Glomerular endothelial cell (primary cell): ENCODE measurements around the gene CHRNA10. TPM values are rescaled to one million over a fixed set of nuclear protein-coding genes. Genes with fewer than 3 reads are reported as not detected.

Experiments used
- DNase-seq: peaks from one replicate; pipeline ENCODE4 v3.0.0-alpha.2; 2011; ENCODE audit warnings: low read depth, low spot score; ENCODE audit errors: extremely low read depth
- total RNA-seq: library from RNA; depleted of rRNA; stranded (reverse); fragments of >200 nt; gene quantifications from 2 replicates; pipeline ENCODE4 v1.2.3, GENCODE V29; 2015

Gene CHRNA10
- 0.92 and 1.5 TPM in 2 replicates for total RNA-seq

DNA sequence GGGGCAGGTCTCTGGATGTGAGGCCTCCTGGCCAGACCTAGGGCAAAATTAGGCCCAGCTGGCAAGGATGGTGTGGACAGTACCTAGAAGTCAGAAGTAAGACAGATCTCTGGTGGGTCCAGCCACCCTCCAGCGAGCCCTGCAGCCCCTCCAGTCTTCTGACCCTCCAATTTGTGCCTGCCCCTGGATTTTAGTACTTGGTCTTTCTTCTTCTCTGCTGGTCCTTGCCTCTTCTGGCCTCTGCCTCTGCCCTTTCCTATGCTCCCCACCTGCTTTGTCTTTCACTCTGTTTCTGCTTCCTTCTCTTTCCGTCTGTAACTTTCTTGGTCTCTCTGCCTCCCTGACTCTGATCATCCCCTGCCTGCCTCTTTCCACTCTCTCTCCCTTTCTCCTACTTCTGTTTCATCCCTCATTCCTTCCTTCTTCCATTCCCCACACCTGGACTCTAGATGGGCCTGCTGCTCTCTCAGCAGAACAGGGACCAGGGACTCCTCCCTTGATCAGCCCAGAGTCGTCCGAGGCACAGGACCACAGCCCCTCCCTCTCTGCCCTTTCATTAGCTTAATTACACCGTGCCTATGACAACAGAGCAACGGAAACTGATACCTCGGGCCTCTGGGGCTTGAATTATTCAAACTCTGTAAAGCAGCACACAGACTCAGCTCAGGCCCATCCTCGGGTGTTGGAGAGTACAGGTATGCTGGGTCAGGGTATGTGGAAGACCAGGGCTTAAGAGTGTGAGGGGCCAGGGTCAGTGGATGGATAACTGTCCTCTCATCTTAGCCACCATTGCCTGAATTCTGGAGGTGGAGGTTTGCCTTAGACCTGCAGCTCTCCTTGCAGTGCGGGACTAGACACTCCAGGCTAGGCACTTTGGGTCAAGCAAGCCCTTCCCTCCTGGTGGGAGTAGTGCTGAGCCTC is at the start of gene CHRNA10:
TSS of gene CHRNA10 (minus strand) at position 51 of the 921 bp plus-strand sequence. CDS start 72 bp downstream, outside the sequence.
- DNase-seq = no peak

DNA sequence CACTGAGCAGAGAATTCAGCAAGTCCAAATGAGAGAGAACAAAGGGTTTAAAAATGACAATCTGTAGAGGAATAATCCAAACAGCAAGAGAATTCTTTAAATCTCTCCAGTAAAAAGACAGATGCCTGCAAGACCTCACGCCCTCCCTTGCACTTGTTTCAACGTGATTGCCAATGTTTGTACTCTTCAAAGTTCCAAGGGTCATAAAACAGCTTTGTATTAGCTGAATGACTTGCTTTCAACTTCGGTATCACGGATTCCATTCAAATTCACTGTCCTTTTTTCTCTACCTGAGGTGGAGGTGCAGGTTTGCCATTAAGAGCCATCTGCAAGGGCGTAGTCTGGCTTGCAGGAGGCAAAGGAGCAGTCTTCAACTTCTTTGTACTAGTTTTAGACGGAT is 41.1 kb upstream of the CHRNA10 start:
- DNase-seq = no peak

- DNase-seq = no peak
Observed at GRCh38 chr11:3710485-3711259, 39.5 kb upstream of the CHRNA10 start.

- no peak for DNase-seq
Observed at GRCh38 chr11:3709977-3710376, 38.8 kb upstream of the CHRNA10 start.

DNA sequence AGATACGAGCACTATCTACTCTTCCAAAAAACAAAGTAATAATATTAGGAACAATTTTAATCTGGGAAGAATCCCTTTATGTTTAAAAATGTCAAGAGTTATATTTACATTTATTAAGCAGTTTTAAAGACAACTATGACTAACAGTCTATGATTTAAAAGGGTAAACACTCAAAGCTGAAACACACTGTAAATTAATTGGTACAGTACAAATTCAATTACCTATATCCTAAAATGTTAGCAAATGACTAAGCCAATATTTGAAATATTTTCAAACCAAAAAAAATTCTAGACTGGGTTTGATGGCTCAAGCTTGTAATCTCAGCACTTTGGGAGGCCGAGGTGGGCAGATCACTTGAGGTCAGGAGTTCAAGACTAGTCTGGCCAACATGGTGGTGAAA is 36.0 kb upstream of the CHRNA10 start:
- no peak for DNase-seq

- DNase-seq = no peak
Observed at GRCh38 chr11:3703383-3703782, 32.2 kb upstream of the CHRNA10 start.

GRCh38 chr11:3700910-3701309 is 29.7 kb upstream of the CHRNA10 start:
- DNase-seq = no peak

DNA sequence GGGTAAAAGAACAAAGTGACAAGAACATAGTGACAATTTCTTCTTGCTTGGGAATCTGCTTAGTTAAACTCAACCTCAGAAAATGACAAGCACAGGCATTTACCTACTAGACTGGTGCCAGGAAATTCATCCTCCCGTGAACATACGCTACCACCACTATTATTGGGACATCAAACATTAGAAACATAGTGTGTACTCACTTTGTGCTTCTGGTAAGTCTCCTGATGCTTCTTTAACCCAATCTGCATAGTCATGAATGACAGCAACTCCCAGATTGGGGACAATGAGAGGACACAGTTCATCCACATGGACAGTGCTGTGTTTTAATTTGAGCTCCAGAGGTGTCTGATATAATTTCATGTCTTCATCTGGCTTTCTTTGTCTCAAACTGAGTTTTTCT is 29.2 kb upstream of the CHRNA10 start:
- no peak for DNase-seq

DNA sequence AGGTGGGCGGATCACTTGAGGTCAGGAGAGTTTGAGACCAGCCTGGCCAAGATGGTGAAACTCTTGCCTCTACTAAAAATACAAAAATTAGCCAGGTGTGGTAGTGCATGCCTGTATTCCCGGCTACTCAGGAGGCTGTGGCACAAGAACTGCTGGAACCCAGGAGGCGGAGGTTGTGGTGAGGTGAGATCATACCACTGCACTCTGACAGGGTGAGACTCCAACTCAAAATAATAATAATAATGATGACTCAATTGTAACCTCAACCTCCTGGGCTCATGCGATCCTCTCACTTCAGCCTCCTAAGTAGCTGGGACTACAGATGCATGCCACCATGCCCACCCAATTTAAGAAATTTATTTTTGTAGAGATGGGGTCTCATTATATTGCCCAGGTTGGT is 15.6 kb upstream of the CHRNA10 start:
- DNase-seq = no peak

DNA sequence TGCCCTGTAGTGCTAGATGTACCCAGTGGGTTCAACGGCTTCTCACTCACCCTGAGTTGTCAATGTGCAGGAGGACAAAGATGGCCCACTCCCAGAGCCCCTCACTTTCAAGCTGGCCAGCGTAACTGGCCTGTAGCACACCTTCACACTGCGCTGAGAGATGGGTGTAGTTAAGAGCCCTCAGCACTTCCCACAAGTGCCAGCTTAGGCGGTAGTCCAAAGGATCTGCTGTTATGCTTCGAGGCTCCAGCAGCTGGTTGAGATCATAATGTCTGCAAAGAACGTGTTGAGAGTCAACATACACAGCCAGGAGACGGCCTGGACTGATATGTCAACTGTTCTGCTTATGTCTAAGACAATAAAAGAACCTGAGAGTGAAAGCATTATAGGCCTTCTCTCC is 14.7 kb upstream of the CHRNA10 start:
- DNase-seq = no peak

- DNase-seq = no peak
Observed at GRCh38 chr11:3684819-3685172, 13.6 kb upstream of the CHRNA10 start.

- DNase-seq = no peak
Observed at GRCh38 chr11:3684129-3684818, 13.1 kb upstream of the CHRNA10 start.

- DNase-seq = no peak
Observed at GRCh38 chr11:3683039-3683438, 11.9 kb upstream of the CHRNA10 start.

DNA sequence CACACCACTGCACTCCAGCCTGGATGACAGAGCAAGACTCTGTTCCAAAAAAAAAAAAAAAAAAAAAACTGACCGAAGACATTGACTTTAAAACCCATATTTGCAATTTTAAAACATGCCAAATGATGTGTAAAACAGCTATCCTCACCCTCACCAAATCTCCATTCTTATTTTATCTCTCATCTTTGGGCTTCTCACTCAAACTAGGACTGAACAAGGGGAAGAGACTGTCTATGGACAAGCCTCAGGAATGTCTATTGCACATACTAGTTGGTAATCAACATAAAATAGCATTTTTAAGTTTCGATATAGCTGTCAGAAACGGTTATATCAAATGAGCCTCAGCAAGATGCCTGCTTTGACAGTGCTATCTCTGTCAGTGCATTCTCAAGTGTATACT is 7.9 kb upstream of the CHRNA10 start:
- DNase-seq = no peak

DNA sequence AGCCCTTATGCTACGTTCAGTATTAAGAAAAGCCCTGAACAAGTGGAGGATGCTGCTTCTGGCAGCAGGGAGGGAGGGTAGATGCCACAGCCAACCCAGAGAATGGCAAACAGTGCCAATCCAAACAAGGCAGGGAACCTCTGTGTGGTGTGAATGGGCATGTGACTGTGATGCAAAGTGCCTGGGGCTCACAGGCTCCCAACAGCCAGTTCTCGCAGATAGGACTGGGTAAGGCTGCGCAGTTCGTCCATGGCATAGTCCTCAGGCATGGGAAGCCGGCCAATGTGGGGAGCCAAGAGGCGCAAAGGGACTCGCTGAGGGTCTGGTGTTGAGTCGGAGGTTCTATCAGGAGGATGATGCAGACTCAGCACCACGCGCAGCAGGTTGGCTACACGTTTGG is 4.8 kb upstream of the CHRNA10 start:
- no peak for DNase-seq

GRCh38 chr11:3674189-3674588 is 3.0 kb upstream of the CHRNA10 start:
- no peak for DNase-seq

- no peak for DNase-seq
Observed at GRCh38 chr11:3669742-3670183, 1.4 kb downstream of the CHRNA10 start.

GRCh38 chr11:3669128-3669527 is 2.1 kb downstream of the CHRNA10 start:
- DNase-seq = no peak

GRCh38 chr11:3667149-3668035 is 3.8 kb downstream of the CHRNA10 start:
- DNase-seq = no peak

DNA sequence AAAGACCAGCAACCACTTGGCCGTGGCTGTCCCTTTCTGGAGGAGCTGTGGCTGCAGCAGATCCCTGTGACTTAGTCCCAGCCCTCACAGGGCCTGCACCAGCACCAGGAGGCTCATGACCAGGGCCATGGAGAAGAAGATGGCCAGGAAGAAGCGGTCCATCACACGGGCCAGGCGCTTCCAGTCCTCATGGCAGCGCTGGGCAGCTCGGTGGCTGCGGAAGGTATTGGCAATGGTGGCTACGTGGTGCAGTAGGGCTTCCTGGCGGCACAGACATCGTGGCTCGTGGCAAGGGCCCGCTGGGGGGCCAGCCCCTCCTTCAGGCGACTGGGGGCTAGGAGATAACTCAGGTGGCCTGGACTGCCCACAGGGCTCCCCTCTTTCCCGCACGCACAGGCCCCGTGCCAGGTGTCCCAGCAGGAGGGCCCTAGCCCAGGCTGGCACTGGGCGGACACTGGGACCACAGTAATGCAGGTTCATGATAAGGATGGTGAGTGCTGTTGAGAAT is 5.1 kb downstream of the CHRNA10 start:
- DNase-seq = no peak
